GM20000 (cell line): ENCODE measurements around the gene NARS2.
"Not testable (repeated sequence)": the region's sequence is repeated elsewhere in the genome, so short reads cannot be mapped to it uniquely, and the experiment has no call there.

Source experiments
- DNase-seq: peaks from one replicate; pipeline ENCODE4 v3.0.0; 2012; ENCODE audit warnings: low spot score
- CTCF ChIP-seq: IDR thresholded peaks from 2 replicates; pipeline ENCODE4 v1.5.1; 2012; ENCODE audit warnings: mild to moderate bottlenecking, control low read depth; ENCODE audit errors: extremely low read depth, missing control alignments

Gene NARS2

DNA sequence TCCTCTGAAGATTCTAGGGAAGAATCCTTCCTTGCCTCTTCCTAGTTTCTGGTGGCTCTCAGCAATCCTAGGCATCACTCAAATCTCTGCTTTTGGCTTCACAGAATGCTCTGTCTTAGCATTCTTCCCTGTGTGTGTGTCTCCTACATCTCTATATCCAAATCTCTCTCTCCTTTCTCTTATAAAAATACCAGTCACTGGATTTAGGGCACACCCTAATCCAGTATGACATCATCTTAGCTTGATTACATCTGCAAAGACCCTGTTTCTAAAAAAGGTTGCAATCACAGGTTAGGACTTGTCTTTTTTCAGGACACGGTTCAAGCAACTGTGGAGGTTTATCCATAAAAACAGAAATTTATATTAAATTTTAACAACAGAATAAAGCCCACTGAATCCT lies 54.4 kb downstream of the NARS2 start:
- TF ChIP-seq CTCF, result no peak
- DNase-seq, result no peak

GRCh38 chr11:78516281-78516680 lies 58.4 kb downstream of the NARS2 start:
- no peak for TF ChIP-seq CTCF
- DNase-seq, result no peak

DNA sequence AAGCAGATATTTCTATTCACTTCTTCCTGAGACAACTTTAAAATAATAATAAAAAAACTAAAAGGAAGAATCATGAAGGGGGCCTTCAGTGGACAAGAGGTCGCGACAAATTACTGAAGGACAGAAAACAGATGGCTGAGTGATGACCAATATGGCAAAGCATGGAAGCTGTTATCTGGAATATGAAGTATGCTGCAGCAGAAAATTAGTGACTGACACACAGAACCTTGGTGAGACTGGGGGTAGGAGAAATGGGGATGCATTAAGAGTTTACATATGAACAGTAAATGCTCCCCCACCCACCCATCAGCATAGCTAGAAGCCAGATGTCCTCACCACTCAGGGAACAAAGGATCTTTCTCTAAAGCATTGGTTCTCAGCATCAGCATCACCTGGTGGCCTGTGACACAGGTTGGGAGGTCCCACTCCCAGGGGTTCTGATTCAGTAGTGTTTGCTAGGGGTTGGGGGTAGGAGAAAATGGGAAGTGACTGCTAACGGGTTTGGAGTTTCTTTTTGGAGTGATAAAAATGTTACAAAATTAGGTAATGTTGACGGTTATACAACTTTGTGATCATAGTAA lies 59.7 kb downstream of the NARS2 start:
- TF ChIP-seq CTCF, result no peak
- DNase-seq, result no peak

DNA sequence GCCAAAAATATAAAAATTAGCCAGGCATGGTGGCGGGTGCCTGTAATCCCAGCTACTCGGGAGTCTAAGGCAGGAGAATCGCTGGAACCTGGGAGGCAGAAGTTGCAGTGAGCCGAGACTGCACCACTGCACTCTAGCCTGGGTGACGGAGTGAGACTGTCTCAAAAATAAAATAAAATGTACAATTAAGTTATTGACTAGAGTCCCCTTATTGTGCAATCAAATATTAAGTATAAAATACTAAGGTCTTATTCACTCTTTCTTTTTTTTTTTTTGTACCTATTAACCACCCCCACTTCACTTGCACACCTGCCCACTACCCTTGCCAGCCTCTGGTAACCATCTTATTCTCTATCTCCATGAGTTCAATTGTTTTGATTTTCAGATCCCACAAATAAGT lies 61.6 kb downstream of the NARS2 start:
- not testable (repeated sequence) for DNase-seq

GRCh38 chr11:78510597-78510996 lies 64.1 kb downstream of the NARS2 start:
- TF ChIP-seq CTCF, result no peak
- no peak for DNase-seq

- no peak for DNase-seq
- TF ChIP-seq CTCF, result no peak
Measured at GRCh38 chr11:78510025-78510596, 64.6 kb downstream of the NARS2 start.

GRCh38 chr11:78504708-78505107 lies 70.0 kb downstream of the NARS2 start:
- TF ChIP-seq CTCF, result no peak
- DNase-seq, result no peak

- no peak for DNase-seq
- TF ChIP-seq CTCF, result no peak
Measured at GRCh38 chr11:78504181-78504580, 70.5 kb downstream of the NARS2 start.
